ENCODE data around the gene NUF2. TPM values are rescaled to one million over a fixed set of nuclear protein-coding genes. Genes with fewer than 3 reads are reported as not detected.

The NUF2 gene
- total and polyA plus RNA-seq, 8 donors, result 0.17 to 0.54 (median 0.33) TPM; not detected in 2

DNA sequence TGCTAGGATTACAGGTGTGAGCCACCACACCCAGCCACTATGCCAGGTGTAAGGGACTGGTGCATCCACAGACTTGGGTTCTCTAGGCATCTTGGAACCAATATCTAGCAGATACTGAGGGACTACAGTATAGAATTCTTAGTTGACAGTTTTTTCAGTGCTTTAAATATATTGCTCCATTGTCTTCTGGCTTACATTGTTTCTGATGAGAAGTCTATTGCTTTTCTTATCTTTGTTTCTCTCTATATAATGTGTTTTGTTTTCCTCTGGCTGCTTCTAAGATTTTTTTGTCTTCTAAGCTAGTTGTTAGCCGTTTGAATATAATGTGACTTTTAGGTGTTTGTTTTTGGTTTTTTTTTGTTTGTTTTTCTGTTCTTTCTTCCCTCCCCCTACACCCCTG lies 13.5 kb downstream of the NUF2 start:
- TF ChIP-seq, protein P1, sequence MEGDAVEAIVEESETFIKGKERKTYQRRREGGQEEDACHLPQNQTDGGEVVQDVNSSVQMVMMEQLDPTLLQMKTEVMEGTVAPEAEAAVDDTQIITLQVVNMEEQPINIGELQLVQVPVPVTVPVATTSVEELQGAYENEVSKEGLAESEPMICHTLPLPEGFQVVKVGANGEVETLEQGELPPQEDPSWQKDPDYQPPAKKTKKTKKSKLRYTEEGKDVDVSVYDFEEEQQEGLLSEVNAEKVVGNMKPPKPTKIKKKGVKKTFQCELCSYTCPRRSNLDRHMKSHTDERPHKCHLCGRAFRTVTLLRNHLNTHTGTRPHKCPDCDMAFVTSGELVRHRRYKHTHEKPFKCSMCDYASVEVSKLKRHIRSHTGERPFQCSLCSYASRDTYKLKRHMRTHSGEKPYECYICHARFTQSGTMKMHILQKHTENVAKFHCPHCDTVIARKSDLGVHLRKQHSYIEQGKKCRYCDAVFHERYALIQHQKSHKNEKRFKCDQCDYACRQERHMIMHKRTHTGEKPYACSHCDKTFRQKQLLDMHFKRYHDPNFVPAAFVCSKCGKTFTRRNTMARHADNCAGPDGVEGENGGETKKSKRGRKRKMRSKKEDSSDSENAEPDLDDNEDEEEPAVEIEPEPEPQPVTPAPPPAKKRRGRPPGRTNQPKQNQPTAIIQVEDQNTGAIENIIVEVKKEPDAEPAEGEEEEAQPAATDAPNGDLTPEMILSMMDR (IDR thresholded peaks at IDR 0.05), result no peak
- no peak for DNase-seq
- Histone ChIP-seq H3K4me3 (no peak overlapping the region), H3K36me3 (no peaks in the 10 kb centered on the region), H3K9me3 (no peaks in the 10 kb centered on the region), H3K4me1 (no peaks in the 10 kb centered on the region), H3K27me3 (no peaks in the 10 kb centered on the region), H3K27ac (no peak overlapping the region)
- intact Hi-C loops (cut with DNase I), result no loop called here
- FAIRE-seq, result no peak
- WGBS, 2 donors, result 81 to 86% methylated on average over 1 of the region's 1 CpG
- no peak for ATAC-seq

DNA sequence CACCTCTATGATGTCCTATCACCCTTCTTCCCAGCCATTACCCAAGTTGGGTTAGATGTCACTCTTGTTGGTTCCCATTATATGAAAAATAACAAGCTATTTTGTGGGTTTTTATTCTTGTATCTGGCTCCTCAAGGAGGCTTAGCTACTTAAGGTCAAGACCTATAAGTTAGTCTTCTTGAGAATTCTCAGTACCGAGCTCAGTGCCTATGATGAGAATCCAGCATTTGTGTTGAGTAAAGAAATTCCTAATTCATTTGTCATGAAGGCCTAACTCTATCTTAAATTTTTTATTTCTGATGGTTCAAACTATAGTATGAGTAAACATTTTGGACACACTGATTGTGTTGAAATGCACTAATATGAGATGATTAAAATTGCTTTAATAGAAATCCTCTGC lies 15.9 kb downstream of the NUF2 start:
- H3K9me3 ChIP-seq, result no peaks in the 10 kb centered on the region
- no peak overlapping the region for H3K27ac ChIP-seq
- ATAC-seq (no peak), FAIRE-seq (no peak), DNase-seq (no peak)
- no peaks in the 10 kb centered on the region for H3K27me3 ChIP-seq
- H3K4me1 ChIP-seq, result no peaks in the 10 kb centered on the region
- no peak overlapping the region for H3K4me3 ChIP-seq
- intact Hi-C loops (cut with DNase I), result no loop called here
- TF ChIP-seq, protein P1 (IDR thresholded peaks at IDR 0.05), result no peak
- WGBS, 2 donors, result 98 to 100% methylated on average over 1 of the region's 1 CpG
- H3K36me3 ChIP-seq, result no peaks in the 10 kb centered on the region

DNA sequence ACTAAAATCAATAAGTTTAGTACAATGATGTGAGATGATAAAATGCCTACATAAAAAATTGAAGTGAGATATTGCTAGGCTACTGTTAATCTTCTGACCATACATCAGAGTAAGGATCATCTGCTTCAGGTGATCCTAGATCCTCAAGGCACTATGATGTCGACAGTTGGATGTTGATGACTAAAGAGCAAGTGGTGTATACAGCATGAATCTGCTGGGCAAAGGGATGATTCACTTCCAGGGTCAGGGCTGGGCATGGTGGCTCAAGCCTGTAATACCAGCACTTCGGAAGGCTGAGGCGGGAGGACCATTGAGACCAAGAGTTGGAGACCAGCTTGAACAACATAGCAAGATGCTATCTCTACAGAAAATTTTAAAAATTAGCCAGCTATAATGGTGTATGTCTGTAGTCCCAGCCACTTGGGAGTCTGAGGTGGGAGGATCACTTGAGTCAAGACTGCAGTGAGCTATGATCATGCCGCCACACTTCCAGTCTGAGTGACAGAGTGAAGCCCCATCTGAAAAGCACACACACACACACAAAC lies 24.6 kb downstream of the NUF2 start:
- no peaks in the 10 kb centered on the region for H3K4me1 ChIP-seq
- FAIRE-seq (no peak), ATAC-seq (no peak), DNase-seq (no peak)
- no peak overlapping the region for H3K27ac ChIP-seq
- intact Hi-C loops (cut with DNase I), result no loop called here
- H3K27me3 ChIP-seq, result no peaks in the 10 kb centered on the region
- H3K36me3 ChIP-seq, result no peaks in the 10 kb centered on the region
- H3K4me3 ChIP-seq, result no peak overlapping the region
- H3K9me3 ChIP-seq, result no peaks in the 10 kb centered on the region
- WGBS, 2 donors, result 97 to 98% methylated on average over 4 of the region's 4 CpGs
- TF ChIP-seq, protein P1 (IDR thresholded peaks at IDR 0.05), result no peak

DNA sequence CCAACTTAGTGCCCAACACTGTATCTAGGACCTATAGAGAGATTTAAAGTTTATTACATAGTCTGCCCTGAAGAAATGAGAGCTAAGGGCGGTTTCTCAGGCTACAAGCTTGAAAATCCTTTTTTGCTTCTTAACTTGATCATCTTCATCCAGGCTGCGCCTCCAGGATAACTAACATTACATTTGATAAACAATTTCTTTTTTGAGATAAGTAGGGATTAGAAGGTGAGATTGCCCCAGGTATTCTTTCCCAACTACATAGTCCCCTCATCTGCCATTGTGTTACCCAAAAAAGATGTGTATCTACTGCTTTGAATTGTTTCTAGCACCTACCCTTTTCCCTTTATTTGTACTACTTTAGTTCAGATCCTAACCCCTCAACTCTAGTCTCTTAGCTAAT lies 25.4 kb downstream of the NUF2 start:
- TF ChIP-seq, protein P1 (IDR thresholded peaks at IDR 0.05), result no peak
- no peaks in the 10 kb centered on the region for H3K4me1 ChIP-seq
- whole genome bisulfite sequencing, 2 donors, result 94 to 100% methylated on average over 2 of the region's 2 CpGs
- H3K27me3 ChIP-seq, result no peaks in the 10 kb centered on the region
- no peak overlapping the region for H3K27ac ChIP-seq
- no peaks in the 10 kb centered on the region for H3K9me3 ChIP-seq
- ATAC-seq (no peak), FAIRE-seq (no peak), DNase-seq (no peak)
- H3K36me3 ChIP-seq, result no peaks in the 10 kb centered on the region
- no peak overlapping the region for H3K4me3 ChIP-seq
- intact Hi-C loops (cut with DNase I), result no loop called here

DNA sequence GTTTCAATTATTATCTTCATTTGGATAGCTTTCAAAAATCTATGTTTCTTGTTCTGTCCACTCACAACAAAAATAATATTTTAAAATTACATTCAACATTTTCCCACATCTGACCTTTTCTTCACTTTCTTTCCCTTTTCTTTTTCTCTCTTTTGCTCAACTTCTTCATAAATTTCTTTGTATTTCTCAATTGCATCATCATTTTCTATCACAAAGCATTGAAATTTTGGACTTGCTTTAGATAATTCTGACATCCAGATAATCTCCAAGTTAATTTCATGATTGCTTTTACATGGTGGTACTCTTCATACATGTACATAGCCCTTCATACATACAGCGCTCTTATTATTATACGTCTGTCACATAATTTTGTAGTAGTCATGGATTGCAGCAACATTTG lies 30.2 kb downstream of the NUF2 start:
- WGBS, 2 donors, result 98 to 99% methylated on average over 2 of the region's 2 CpGs
- H3K9me3 ChIP-seq, result no peaks in the 10 kb centered on the region
- H3K27me3 ChIP-seq, result no peaks in the 10 kb centered on the region
- H3K4me1 ChIP-seq, result no peaks in the 10 kb centered on the region
- intact Hi-C loops (cut with DNase I), result no loop called here
- no peaks in the 10 kb centered on the region for H3K36me3 ChIP-seq
- TF ChIP-seq, protein P1 (IDR thresholded peaks at IDR 0.05), result no peak
- H3K4me3 ChIP-seq, result no peak overlapping the region
- H3K27ac ChIP-seq, result no peak overlapping the region
- no peak for ATAC-seq
- no peak for DNase-seq
- FAIRE-seq, result no peak
